ENCODE measurements around the gene C16orf54. TPM values are rescaled to one million over a fixed set of nuclear protein-coding genes. Genes with fewer than 3 reads are reported as not detected.
"Not testable (repeated sequence)": the region's sequence is repeated elsewhere in the genome, so short reads cannot be mapped to it uniquely, and the experiment has no call there.

C16orf54 gene
- total RNA-seq, 1 experiment from 2014 or later, result not detected

- Mint-ChIP-seq H3K9me3 (ENCODE audit: low read depth, unreplicated experiment) (no peaks in the 10 kb centered on the region), H3K4me3 (ENCODE audit: low read depth, unreplicated experiment) (no peak overlapping the region), H3K4me1 (ENCODE audit: low read depth, unreplicated experiment) (peaks cover 7% of the 10 kb centered on the region), H3K36me3 (ENCODE audit: insufficient read depth, unreplicated experiment) (no peaks in the 10 kb centered on the region), H3K27ac (ENCODE audit: unreplicated experiment) (no peak overlapping the region), H3K27me3 (ENCODE audit: unreplicated experiment) (peaks cover 26% of the 10 kb centered on the region)
- intact Hi-C loops (cut with micrococcal nuclease; ENCODE audit: unreplicated experiment), result no loop called here
- TF ChIP-seq CTCF (IDR thresholded peaks at IDR 0.05; ENCODE audit: unreplicated experiment), result no peak
- DNase-seq, result no peak
- BruUV-seq (replicated peaks), result no TSS peak
- CTCF ChIA-PET, result interaction anchor here (0.6 kb wide), 2 partner anchors 316 to 597 kb away, joined by 3 to 9 read pairs; partner anchors contain the start of gene DOC2A
Observed at GRCh38 chr16:29694384-29695195, 51.2 kb downstream of the C16orf54 start.

- BruUV-seq (replicated peaks); H3K27ac Mint-ChIP-seq (ENCODE audit: unreplicated experiment); H3K4me3 Mint-ChIP-seq (ENCODE audit: low read depth, unreplicated experiment): not testable (repeated sequence)
Observed at GRCh38 chr16:29692606-29693005, 53.2 kb downstream of the C16orf54 start.

More at GRCh38 chr16:29692606-29693005, 53.2 kb downstream of the C16orf54 start:
- H3K4me1 Mint-ChIP-seq (ENCODE audit: low read depth, unreplicated experiment); H3K9me3 Mint-ChIP-seq (ENCODE audit: low read depth, unreplicated experiment); H3K27me3 Mint-ChIP-seq (ENCODE audit: unreplicated experiment); DNase-seq; H3K36me3 Mint-ChIP-seq (ENCODE audit: insufficient read depth, unreplicated experiment); intact Hi-C loops (cut with micrococcal nuclease; ENCODE audit: unreplicated experiment); CTCF ChIA-PET: not testable (repeated sequence)

Other genes starting within 250 kb of the C16orf54 start
- 78.5 and 86.4 TPM in 2 replicates for gene NPIPB12, start 239.6 kb downstream of the C16orf54 start, total RNA-seq (2022)
- gene SPN, start 82.7 kb downstream of the C16orf54 start, total RNA-seq (2022), result not detected in 2 replicates
- 4.6 and 7.5 TPM in 2 replicates for gene QPRT, start 66.8 kb downstream of the C16orf54 start, total RNA-seq (2022)
- not detected in 2 replicates for gene ZG16, start 32.3 kb upstream of the C16orf54 start, total RNA-seq (2022)
- gene KIF22, start 44.8 kb upstream of the C16orf54 start, total RNA-seq (2022), result 130 and 134 TPM in 2 replicates
- 230 and 257 TPM in 2 replicates for gene MAZ, start 60.5 kb upstream of the C16orf54 start, total RNA-seq (2022)
- gene PRRT2, start 66.2 kb upstream of the C16orf54 start, total RNA-seq (2022), result 0.78 and 1.8 TPM in 2 replicates
- gene PAGR1, start 70.2 kb upstream of the C16orf54 start, total RNA-seq (2022), result 30.4 and 32.0 TPM in 2 replicates
- 164 and 215 TPM in 2 replicates for gene MVP, start 74.5 kb upstream of the C16orf54 start, total RNA-seq (2022)
- gene CDIPT, start 117.2 kb upstream of the C16orf54 start, total RNA-seq (2022), result 62.7 and 64.1 TPM in 2 replicates
- 68.9 and 92.1 TPM in 2 replicates for gene SEZ6L2, start 153.6 kb upstream of the C16orf54 start, total RNA-seq (2022)
- gene ASPHD1, start 154.5 kb upstream of the C16orf54 start, total RNA-seq (2022), result 54.1 and 64.1 TPM in 2 replicates
- gene KCTD13, start 180.2 kb upstream of the C16orf54 start, total RNA-seq (2022), result 52.8 and 55.8 TPM in 2 replicates
- 91.1 and 92.1 TPM in 2 replicates for gene TMEM219, start 216.1 kb upstream of the C16orf54 start, total RNA-seq (2022)
- 75.9 and 76.2 TPM in 2 replicates for gene TAOK2, start 227.9 kb upstream of the C16orf54 start, total RNA-seq (2022)
- gene HIRIP3, start 249.6 kb upstream of the C16orf54 start, total RNA-seq (2022), result 26.3 and 28.5 TPM in 2 replicates

Measured in Calu3 (cell line).